Stimulated activated CD4-positive, alpha-beta T cell treated with anti-CD3 and anti-CD28 coated beads, TNF-alpha, amount 100 ng/mL, for 1 hour (primary cell): ENCODE results near the gene PAK1.
"Not testable (repeated sequence)": the region's sequence is repeated elsewhere in the genome, so short reads cannot be mapped to it uniquely, and the experiment has no call there.

Experiments
- DNase-seq, 3 donors: peaks; one replicate each; pipeline ENCODE4 v3.0.0-alpha.2; 2020; ENCODE audit warnings: low read depth in 3 of 3, low spot score in 1 of 3

PAK1 gene

GRCh38 chr11:77473801-77474683, at the start of gene PAK1:
PAK1 (minus strand) TSS chr11:77474094; CDS start chr11:77392520, 81,574 bp downstream.
- DNase-seq: peak; percentile 62 to 68 (median 65)

- no peak for DNase-seq
Measured at GRCh38 chr11:77522215-77522614, 48.3 kb upstream of the PAK1 start.

- no peak for DNase-seq
Measured at GRCh38 chr11:77519847-77520246, 46.0 kb upstream of the PAK1 start.

GRCh38 chr11:77518471-77518870, 44.6 kb upstream of the PAK1 start:
- DNase-seq: no peak

- no peak for DNase-seq
Measured at GRCh38 chr11:77517753-77518152, 43.9 kb upstream of the PAK1 start.

GRCh38 chr11:77517226-77517625, 43.3 kb upstream of the PAK1 start:
- DNase-seq: no peak

- no peak for DNase-seq
Measured at GRCh38 chr11:77515483-77515882, 41.6 kb upstream of the PAK1 start.

GRCh38 chr11:77515063-77515462, 41.2 kb upstream of the PAK1 start:
- DNase-seq: no peak

- no peak for DNase-seq
Measured at GRCh38 chr11:77512092-77512491, 38.2 kb upstream of the PAK1 start.

- DNase-seq: no peak
Measured at GRCh38 chr11:77510851-77511250, 37.0 kb upstream of the PAK1 start.

GRCh38 chr11:77510095-77510494, 36.2 kb upstream of the PAK1 start:
- DNase-seq: no peak

- DNase-seq: no peak
Measured at GRCh38 chr11:77508019-77508418, 34.1 kb upstream of the PAK1 start.

- DNase-seq: no peak
Measured at GRCh38 chr11:77506857-77507256, 33.0 kb upstream of the PAK1 start.

- no peak for DNase-seq
Measured at GRCh38 chr11:77505956-77506355, 32.1 kb upstream of the PAK1 start.

- DNase-seq: no peak
Measured at GRCh38 chr11:77503006-77503405, 29.1 kb upstream of the PAK1 start.

- DNase-seq: no peak
Measured at GRCh38 chr11:77502346-77502905, 28.5 kb upstream of the PAK1 start.

- no peak for DNase-seq
Measured at GRCh38 chr11:77501758-77502157, 27.9 kb upstream of the PAK1 start.

- DNase-seq: no peak
Measured at GRCh38 chr11:77497368-77497767, 23.5 kb upstream of the PAK1 start.

GRCh38 chr11:77495526-77495925, 21.6 kb upstream of the PAK1 start:
- DNase-seq: no peak

- not testable (repeated sequence) for DNase-seq
Measured at GRCh38 chr11:77490035-77490434, 16.1 kb upstream of the PAK1 start.

- DNase-seq: no peak
Measured at GRCh38 chr11:77487790-77488189, 13.9 kb upstream of the PAK1 start.

GRCh38 chr11:77479746-77480352, 6.0 kb upstream of the PAK1 start:
- no peak for DNase-seq
